NCI-H146 (cell line): ENCODE results near the gene HECW1.
A peak's percentile ranks its signal among the peaks of the same experiment; 100 is the strongest.
"Not testable (repeated sequence)": the region's sequence is repeated elsewhere in the genome, so short reads cannot be mapped to it uniquely, and the experiment has no call there.

Experiments
- DNase-seq: peaks from one replicate; lab custom pipeline; 2025; lab: John Stamatoyannopoulos, UW

HECW1 gene

DNA sequence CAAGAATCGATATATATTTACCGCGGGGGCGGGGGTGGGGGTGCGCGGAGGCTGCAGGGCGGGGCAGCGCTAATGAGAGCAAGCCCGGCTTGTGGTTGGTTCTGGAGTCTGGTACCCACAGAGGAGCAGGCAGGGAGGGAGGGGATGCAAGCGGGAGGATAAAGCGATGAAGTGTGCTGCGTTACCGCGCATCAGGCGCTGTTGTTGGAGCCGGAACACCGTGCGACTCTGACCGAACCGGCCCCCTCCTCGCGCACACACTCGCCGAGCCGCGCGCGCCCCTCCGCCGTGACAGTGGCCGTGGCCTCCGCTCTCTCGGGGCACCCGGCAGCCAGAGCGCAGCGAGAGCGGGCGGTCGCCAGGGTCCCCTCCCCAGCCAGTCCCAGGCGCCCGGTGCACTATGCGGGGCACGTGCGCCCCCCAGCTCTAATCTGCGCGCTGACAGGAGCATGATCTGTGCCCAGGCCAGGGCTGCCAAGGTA lies at the start of gene HECW1:
Gene HECW1, plus strand, starts transcription at position 189 of the 482 bp plus-strand sequence. CDS start 131,259 bp downstream, outside the sequence.
- DNase-seq = peak; percentile 4

DNA sequence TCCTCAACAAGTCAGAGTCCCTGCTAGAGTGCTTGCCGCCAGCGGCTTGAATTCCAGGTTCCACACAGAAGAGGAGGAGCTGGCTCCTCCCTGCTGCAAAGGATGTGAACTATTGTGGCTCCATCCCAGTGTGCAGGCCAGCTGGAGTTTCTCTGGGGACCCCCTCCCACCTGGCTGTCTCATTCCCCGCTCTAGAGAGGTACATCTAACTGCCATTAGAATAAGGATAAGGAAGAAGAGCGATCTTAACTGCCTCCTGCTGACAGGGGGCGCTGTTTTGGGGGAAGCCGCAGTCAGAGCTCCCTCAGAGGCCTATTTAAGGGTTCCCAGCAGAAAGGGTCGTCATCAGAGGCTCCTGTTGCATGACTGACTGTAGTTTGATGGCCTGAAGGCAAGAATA lies 40.8 kb upstream of the HECW1 start:
- DNase-seq = no peak

DNA sequence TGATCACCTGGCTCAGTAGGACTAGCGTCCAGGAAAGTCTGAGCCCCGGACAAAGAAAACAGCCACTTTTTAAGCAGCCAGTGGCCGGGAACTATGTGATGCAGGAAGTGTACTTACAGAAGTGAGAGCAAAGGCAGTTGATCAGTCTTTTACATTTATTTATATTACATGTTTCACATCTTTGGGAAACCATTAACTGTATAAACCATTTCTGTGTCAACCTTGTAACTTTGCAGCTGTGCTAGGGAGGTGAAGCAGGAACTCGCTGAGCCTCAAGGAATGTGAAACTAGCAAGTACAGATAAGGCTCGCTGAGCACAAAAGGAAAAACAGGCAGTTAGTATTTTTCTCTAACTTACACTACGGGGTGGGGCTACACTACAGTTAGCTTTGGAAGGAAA lies 39.9 kb upstream of the HECW1 start:
- no peak for DNase-seq

DNA sequence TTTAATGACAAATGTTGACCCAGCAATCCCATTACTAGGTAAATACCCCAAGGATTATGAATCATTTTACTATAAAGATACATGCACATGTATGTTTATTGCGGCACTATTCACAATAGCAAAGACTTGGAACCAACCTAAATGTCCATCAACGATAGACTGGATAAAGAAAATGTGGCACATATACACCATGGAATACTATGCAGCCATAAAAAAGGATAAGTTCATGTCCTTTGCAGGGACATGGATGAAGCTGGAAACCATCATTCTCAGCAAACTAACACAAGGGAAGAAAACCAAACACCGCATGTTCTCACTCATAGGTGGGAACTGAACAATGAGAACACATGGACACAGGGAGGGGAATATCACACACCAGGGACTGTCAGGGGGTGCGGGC lies 38.6 kb upstream of the HECW1 start:
- DNase-seq = not testable (repeated sequence)

DNA sequence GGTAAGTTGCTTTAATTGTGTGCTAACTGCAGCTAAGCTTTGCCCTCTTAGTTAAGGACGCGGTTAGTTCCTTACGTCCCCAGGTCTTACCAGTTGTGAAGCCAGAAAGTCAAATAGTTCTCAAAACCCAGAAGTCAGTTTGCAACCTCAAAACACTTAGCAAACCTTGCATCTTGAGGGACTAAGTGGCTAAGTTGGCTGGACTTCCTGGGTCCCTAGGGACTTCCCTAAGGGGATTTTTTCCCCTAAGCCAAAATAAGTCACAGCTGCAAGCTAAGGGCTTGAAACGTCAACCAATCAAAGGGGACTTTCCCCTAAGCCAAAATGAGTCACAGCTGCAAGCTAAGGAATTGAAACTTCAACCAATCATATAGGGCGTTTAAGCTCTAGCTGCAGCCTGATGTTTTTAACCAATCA lies 36.2 kb upstream of the HECW1 start:
- DNase-seq = no peak

DNA sequence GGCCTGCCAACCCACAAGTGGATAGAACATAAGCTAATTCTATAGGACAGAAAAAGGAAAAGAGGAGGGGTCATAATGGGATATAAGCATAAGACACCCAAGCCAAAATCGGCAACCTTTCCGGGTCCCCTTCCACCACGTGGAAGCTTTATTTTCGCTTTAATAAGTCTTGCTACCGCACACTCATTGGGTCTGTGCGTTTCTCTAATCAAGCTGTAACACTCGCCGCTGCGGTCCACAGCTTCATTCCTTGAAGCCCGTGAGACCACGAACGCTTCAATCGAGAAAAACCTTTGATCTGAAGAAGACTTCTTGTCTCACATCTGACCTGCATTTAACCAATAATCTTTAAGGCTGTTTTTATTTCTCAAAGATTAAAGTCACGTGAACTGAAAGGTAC lies 35.8 kb upstream of the HECW1 start:
- DNase-seq = no peak

DNA sequence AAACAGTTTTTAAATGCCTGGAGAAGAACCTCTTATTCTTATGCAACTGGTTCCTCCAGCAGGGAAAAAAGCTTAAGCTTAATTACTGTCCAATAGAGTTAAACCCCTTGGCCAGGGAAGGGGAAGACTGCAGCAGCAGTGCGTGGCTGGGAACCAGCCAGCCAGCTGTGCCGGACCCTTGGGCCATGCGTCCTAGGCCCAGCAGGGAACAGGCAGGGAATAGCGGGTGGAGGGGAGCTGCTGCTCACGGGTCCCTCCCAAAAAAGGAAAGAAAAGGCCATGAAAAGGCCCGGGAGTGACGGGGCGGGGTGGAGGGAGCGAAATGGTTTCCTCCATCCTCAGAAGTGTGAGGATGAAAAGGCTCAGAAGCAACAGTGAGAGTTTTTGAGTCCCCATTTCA lies 35.2 kb upstream of the HECW1 start:
- no peak for DNase-seq

DNA sequence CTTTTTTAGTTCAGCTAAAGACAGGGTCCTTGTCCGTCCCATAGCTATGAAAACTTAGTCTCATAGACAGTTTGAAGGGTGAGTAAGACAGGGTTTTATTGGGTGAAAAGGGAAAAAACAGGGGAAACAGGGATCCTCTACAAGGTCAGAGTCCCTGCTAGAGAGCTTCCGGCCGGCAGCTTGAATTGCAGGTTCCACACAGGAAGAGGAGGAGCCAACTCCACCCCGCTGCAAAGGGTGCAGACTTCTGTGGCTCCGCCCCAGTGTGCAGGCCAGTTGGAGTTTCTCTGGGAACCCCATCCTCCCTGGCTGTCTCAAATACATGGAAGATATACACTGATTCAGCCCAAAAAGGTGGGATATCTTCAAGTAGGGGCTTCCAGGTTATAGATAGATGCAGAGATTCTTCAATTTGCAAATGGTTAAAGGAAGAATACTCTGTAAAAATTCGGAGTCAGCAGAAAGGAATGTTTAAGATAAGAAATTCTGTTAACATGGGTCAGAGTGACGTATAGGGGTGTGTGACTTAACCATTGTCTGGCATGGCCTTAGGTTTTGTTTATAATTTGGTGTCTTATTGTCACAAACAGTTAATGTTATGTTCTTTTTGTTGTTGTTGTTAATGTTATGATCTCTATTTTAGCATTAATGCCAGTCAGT lies 34.6 kb upstream of the HECW1 start:
- DNase-seq = no peak

DNA sequence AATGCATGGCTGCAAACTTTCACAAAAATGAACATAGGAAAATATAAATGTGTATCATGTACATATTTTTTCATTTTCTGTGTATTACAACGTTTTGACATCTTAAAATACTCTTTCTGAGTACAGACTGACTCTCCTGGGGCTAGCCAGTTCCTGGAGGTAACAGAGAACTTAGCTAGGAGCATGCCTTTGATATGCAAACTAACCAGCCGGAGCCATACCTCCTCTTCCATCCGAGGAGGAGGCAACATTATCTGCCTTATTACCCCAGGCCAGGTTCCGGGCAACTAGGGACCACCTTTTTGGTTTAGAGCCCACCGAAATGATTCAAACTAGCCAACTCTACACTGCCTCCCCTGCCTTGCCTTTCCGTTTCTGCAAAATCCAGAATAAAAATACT lies 33.7 kb upstream of the HECW1 start:
- no peak for DNase-seq

DNA sequence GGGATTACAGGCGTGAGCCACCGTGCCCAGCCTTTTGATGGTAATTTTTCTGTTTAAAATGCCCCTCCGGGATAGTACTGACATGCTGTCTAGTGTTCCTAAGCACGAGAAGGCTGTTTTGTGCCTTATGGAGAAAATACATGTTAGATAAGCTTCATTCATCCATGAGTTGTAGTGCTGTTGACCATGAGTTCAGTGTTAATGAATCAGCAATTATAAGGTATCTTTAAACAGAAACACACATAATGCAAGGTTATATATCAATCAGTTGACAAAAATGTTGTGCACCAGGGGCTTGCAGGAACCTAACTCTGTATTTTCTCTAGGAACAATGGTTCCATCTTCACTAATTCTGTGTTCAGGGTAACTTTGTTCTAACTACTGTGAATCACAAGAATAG lies 30.8 kb upstream of the HECW1 start:
- no peak for DNase-seq

DNA sequence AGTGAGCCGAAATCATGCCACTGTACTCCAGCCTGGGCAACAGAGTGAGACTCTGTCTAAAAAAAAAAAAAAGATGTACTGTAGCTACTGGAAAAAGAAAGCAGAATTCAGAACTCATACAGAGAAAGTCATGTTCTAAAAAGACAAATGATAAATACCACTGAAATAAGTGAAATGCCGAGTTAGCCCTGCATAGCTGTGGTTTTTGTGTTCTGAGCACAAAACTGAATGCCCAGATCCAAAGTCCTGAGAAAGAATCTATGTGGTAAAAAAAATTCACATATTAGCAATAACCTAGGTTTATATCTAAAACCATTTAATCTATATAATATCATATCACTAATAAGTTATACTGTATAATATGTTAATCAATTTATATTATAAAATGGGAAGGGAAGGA lies 29.3 kb upstream of the HECW1 start:
- DNase-seq = no peak

DNA sequence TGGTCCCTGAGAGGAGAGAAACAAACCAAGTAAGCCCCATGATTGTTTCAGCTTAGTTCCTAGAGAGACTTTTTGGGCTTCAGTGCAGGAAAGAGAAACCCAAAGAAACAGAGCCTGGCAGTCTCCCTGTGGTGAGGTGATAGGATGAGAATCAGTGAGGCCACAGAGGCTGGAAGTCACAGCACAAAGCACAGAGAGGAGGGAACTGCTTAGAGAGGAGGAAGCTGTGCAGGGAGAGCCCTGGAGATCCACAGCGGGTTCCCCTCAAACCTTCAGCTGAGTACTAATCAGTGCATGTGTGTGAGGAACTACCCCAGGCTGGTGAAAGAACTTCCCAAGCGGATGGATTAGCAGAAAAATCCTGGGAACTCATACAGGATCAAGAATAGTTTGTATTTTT lies 27.4 kb upstream of the HECW1 start:
- DNase-seq = no peak

DNA sequence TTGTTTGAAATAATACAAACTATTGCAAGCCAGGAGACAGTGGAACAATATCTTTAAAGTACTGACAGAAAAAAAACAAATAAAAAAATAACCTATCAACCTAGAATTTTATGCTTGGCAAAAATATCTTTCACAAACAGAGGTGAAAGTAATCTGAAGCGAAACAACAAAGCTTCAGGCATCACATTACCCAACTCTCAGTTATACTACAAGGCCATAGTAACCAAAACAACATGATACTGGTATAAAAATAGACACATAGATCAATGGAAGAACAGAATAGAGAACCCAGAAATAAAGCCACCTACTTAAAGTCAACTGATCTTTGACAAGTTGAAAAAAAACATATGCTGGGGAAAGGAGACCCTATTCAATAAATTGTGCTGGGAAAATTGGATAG lies 26.5 kb upstream of the HECW1 start:
- DNase-seq = no peak

DNA sequence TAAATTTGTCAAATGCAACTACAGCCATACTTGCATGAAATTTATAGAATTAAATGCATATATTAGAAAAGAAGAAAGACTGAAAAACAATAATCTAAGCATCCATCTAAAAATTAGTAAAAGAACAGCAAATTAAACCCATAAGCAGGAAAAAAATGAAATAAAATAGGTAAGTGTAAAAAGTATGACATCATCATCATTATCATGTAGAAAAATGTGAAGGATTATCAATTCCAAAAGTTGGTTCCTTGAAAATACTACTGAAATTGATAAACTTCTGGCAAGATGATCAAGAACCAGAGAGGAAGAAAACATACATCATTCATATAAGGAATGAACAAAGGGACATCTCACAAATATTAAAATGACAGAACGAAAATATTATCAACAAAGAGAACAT lies 19.6 kb upstream of the HECW1 start:
- no peak for DNase-seq

DNA sequence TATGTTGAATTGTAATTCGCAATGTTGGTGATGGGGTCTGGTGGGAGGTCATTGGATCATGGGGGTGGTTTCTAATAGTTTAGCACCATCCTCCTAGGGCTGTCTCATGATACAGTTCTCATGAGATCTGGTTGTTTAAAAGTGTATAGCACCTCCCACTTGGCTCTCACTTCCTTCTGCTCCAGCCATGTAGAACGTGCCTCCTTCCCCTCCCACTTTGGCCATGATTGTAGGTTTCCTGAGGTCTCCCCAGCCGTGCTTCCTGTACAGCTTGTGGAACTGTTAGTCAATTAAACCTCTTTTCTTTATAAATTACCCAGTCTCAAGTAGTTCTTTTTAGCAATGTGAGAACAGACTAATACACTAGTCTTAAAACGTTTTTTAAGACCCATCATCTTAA lies 15.6 kb upstream of the HECW1 start:
- DNase-seq = no peak

DNA sequence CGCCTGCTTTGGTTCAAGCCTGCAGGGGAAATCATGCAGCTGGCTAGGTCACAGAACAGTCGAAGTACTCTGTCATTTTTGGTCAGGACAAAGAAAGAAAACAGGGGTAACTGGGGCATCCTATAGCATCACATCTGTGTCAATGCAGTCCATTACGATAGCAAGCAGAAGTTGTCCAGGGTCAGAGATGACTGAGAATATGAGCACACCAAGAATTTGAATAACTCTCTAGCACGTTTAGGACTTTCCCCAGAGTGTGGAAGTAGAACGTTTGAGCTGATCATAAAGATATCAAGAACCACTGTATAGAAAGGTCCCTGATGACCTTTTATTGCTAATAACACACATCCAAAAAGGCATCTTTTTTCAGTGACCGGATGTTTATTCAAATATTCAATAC lies 12.7 kb upstream of the HECW1 start:
- no peak for DNase-seq

DNA sequence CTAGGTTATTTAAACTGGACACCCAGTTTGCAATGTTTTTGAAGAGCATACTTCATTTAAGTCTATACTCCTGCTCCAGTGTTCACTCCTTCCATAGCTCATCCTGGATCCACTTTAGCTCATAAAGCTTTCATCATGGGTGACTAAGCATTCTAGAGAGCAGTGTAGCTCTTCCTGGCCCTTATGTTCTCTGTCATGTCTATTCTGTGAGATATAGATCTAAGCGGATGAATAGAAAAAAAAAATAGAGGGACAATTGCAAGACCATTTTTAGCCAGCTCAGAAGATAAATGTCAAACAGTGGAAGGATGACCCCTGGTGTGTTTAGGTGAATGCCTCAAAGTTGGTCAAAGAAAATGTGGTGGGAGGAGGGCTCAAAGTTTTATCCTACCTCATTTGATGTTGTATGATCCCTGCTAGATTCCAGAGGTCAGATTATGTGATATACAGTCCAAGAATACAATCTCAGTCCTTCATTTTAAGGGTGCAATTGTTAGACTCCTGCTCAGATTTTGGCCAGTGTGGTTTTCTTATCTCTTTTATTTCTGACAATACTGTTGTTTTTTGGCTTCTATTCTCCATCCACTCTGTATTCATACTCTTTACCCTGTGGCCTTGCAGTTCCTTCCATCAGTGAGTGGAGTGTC lies 7.5 kb upstream of the HECW1 start:
- no peak for DNase-seq

DNA sequence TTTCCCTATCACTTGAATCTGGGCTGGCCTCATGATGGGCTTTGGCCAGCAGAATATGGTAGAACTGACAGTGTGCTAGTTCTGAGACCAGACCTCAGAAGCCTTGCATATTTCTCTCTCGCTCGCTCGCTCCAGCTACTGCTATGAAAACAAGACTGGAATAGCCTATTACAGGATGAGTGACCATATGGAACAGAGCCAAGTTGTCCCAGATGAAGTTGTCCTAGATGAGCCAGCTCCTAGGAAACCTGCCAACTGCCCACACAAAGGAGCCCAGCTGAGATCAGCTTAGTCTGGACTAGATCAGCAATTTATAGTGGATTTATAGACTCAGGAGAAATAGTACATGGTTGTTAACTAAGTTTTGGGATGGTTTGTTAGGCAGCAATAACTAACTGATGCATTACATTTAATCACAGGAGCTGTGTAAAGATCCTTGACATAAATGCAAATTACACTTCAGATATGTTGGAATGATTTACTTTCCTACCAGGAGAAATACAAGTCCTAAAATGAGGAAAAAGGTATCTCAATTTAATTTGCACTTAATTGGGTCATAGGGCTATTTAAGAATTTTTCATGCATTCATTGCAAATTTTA lies 6.8 kb upstream of the HECW1 start:
- DNase-seq = no peak

DNA sequence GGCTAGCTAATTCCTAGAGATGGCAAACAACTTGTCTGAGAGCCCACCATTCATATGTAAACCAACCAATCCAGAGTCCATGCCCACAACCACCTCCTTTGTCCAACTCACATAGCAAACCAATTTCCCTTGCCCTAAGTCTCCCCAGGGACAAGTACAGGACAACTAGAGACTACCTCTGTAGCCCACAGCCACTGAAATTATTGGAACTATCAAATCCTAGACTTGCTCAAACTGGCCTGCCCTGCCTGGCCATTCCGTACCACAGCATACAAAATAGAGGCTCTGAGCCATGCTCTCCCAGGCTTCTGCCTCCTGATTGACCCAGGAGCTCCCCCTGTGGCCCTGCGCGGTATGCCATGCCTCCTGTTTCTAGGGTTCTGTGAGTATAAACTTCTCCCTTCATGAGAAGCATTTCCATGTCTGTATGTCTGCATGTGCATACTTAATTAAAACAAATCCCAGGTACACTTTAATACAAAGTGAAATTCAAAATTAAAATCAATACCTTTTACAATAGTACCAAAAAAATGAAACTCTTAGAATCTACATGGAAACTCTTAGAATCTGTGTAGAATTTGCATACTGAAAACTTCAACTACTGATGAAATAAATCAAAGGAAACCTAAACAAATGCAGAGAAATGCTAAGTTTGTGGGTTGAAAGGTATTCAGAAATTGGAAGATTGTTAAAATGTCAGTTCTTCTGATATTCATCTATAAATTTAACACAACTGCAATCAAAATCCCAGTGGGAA lies 4.0 kb upstream of the HECW1 start:
- peak; percentile 1 for DNase-seq

DNA sequence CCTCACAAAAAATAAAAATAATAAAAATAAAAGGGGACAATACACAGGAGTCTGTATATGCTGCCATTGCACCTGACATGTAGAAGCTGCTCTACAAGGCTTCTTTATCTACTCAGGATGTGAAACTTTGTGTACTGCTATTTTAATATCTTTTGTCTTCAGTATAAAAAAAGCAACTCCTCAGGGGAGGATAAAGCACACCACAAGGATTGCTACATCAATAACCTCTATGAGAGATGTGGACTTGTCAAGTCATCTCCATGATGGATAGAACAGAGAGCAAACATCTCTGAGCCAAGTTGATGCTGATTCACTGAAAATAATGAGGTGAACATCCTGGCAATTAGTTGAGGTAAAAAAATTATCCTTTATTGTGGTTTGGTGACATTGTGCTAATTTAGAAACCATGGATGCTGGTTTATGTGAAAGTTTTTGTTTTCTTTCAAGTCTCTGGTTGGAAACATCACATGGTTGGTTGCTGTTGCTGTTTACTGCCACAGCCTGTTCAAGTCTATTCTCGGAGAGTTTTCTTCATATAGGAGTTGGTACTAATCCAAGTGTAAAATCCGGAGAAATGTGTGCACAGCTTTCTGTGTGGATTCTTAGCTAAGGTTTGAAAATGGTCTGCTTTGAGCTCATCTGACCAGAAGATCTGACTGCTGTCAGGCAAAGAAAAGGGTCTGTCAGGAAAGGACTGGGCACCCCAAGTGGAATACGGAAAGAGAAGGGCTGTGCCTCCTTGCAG lies 1.5 kb upstream of the HECW1 start:
- DNase-seq = no peak

DNA sequence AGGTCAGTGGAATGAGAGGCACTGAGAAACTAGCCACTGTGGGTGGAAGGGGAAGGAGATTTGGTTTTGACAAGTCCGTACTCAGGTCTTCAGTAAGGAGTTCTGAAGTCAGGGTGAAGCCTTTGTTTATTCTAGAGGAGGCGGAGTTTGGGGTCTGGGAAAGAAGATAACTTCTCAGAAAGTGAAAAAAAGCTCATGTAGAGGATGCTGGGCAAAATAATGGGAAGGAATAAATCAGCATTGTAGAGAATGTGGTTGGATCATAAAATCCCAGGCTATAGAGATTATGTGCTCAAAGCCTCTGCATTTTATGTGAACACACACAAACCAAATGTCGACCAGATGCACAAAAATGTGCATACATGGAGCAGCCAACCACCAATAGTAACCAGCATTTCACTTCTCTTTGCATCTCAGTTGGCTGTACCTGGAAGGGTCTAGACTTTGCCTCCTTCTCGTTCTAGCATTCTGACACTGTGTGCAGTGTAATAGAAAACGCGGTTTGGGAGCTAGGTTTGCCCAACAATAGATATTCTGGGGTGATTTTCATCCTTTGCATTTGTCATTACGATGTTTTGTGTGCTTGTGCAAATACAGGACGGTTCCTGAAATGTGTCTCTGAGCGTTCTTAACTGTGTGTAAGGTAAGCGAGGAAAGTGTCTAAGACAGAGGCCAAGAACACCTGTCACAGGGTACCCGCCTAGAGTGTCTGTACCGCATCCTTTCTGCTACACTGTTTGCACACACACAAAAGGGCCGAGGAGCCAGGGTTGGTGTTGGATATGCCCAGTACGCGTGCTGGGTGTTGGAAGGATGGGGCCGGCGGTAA lies 603 bp upstream of the HECW1 start:
- no peak for DNase-seq
